NCI-H146 (cell line): Measurements from ENCODE around the gene UBE2G2.

Experiments used
- DNase-seq: peaks from one replicate; lab custom pipeline; 2025; lab: John Stamatoyannopoulos, UW

The UBE2G2 gene

GRCh38 chr21:44801468-44802395, at the start of gene UBE2G2:
UBE2G2 (minus strand) TSS chr21:44801820; CDS start chr21:44801748, 72 bp downstream.
- DNase-seq, result peak; percentile 72

- DNase-seq, result no peak
These were observed 49.5 kb upstream of the UBE2G2 start for GRCh38 chr21:44850905-44851657.

GRCh38 chr21:44850208-44850800, 48.7 kb upstream of the UBE2G2 start:
- DNase-seq, result no peak

GRCh38 chr21:44849616-44850130, 48.1 kb upstream of the UBE2G2 start:
- no peak for DNase-seq

GRCh38 chr21:44848821-44849521, 47.4 kb upstream of the UBE2G2 start:
- DNase-seq, result no peak

GRCh38 chr21:44847261-44848056, 45.8 kb upstream of the UBE2G2 start:
- DNase-seq, result no peak

GRCh38 chr21:44846485-44847260, 45.1 kb upstream of the UBE2G2 start:
- no peak for DNase-seq

- DNase-seq, result no peak
These were observed 44.5 kb upstream of the UBE2G2 start for GRCh38 chr21:44846224-44846484.

GRCh38 chr21:44845418-44846223, 44.0 kb upstream of the UBE2G2 start:
- DNase-seq, result peak; percentile 54

- no peak for DNase-seq
These were observed 42.6 kb upstream of the UBE2G2 start for GRCh38 chr21:44844256-44844655.

GRCh38 chr21:44842721-44843445, 41.3 kb upstream of the UBE2G2 start:
- DNase-seq, result no peak

GRCh38 chr21:44842087-44842486, 40.5 kb upstream of the UBE2G2 start:
- no peak for DNase-seq

GRCh38 chr21:44840771-44841170, 39.2 kb upstream of the UBE2G2 start:
- DNase-seq, result no peak

GRCh38 chr21:44838951-44839350, 37.3 kb upstream of the UBE2G2 start:
- DNase-seq, result no peak

- no peak for DNase-seq
These were observed 36.6 kb upstream of the UBE2G2 start for GRCh38 chr21:44838039-44838895.

- no peak for DNase-seq
These were observed 35.9 kb upstream of the UBE2G2 start for GRCh38 chr21:44837537-44837936.

GRCh38 chr21:44836666-44837471, 35.2 kb upstream of the UBE2G2 start:
- peak; percentile 30 for DNase-seq
